AG10803 (cell line): ENCODE data around the gene DEAF1.

Experiments used
- DNase-seq: peaks from one replicate; pipeline ENCODE4 v3.0.0; 2010; ENCODE audit warnings: low read depth
- H3K4me3 ChIP-seq: 2 replicates; pipeline ENCODE4 v1.5.1; 2011; ENCODE audit warnings: mild to moderate bottlenecking, low read length, control low read depth
- TF ChIP-seq, protein P1 (sequence below): conservative IDR thresholded peaks from 2 replicates; pipeline ENCODE4 v1.5.1; 2011; ENCODE audit warnings: mild to moderate bottlenecking, low read length, control low read depth, inconsistent platforms

Gene DEAF1

DNA sequence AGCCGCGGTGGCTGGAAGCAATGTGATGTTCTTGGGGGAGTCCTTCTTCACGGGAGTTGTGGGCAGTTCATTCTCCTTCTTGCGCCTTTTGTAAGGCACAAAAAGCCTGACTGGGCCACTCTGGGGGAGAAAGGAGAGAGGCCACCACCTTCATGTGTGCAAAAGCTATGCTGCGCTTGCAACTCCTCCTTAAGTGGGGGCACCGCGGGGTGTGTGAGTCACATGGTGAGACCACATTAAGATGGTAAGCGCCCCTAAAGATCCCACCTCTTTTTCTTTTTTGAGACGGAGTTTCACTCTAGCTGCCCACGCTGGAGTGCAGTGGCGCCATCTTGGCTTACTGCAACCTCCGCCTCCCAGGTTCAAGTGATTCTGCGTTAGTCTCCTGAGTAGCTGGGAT lies 14.1 kb downstream of the DEAF1 start:
- TF ChIP-seq, protein P1, sequence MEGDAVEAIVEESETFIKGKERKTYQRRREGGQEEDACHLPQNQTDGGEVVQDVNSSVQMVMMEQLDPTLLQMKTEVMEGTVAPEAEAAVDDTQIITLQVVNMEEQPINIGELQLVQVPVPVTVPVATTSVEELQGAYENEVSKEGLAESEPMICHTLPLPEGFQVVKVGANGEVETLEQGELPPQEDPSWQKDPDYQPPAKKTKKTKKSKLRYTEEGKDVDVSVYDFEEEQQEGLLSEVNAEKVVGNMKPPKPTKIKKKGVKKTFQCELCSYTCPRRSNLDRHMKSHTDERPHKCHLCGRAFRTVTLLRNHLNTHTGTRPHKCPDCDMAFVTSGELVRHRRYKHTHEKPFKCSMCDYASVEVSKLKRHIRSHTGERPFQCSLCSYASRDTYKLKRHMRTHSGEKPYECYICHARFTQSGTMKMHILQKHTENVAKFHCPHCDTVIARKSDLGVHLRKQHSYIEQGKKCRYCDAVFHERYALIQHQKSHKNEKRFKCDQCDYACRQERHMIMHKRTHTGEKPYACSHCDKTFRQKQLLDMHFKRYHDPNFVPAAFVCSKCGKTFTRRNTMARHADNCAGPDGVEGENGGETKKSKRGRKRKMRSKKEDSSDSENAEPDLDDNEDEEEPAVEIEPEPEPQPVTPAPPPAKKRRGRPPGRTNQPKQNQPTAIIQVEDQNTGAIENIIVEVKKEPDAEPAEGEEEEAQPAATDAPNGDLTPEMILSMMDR, result no peak
- H3K4me3 ChIP-seq, result no peak overlapping the region
- no peak for DNase-seq

DNA sequence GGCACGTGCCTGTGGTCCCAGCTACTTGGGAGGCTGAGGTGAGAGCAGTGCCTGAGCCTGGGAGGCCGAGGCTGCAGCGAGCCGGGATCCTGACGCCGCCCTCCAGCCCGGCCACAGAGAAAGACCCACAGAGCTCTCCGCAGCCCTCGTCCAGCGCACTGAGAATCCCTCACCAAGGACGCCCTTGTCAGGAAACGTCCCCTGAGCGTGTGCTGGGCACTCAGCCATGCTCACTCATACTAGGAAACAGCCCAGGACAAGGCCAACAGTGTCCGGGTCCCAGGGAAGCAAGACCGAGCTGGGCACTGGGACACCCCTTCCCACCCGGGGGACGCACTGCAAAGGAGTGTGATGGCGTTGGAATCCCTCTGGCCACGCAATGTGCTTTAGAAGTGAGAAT lies 14.5 kb downstream of the DEAF1 start:
- TF ChIP-seq, protein P1, result no peak
- no peak overlapping the region for H3K4me3 ChIP-seq
- DNase-seq, result no peak

DNA sequence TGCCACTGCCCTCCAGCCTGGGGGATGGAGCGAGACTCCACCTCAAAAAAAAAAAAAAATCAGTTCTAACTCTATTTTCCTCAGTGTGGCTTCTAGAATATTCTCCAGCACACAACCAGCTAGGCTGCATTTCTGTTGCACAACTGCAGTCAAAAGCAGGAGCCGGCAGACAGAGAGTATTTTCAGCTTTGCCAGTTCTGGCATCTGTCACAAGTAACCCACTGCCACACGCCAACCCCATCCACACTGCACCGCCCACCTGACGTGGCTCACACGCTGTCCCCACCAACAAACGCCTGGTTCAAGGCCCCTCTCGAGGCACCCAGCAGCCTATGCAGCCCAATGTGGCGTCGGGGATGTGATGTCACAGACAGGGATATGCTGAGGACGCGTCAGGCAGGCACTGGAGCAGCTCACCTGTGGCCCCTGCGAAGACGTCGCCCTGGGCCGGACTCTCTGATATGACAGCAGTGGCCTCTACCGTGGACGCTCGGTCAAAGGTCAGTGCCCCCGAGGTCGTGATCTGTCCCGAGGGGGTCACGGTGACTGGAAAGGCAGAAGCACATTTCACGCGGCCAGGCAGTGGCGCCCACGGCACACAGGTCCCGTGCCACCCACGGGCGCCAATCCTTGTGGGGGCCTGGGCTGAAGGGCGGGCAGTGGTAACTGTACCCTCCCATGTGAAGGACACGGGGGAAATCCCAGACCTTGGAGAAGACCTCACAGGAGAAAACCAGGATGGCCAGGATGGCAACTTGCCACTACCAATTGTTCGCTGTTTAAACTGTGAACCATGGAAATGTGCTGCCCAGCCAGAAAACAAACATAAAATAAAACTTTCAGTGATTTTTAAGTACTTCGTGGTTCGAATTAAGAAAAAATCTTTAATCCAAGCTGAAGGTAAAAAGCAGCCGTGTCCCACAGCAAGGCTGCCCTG lies 15.5 kb downstream of the DEAF1 start:
- no peak for DNase-seq
- TF ChIP-seq, protein P1, result no peak

DNA sequence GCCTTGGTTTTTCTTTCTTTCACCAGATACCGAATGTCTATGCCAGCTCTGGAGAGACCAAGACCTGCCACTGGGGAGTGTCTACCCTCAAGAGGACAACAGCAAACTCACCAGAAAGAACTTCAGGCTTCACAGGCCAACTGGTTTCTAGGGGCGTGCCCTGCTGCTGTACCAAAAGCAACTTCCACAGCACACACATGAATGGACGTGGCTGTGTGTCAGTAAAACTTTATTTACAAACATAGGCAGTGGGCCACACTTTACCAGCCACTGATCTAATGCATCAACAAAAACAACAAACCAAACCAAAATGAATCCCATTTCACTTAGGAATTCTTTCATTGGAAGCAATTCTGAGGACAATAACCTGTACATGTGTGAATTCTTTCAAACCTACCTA lies 16.7 kb downstream of the DEAF1 start:
- no peak overlapping the region for H3K4me3 ChIP-seq
- no peak for DNase-seq
- TF ChIP-seq, protein P1, result no peak

More for the DNA sequence above, 15.5 kb downstream of the DEAF1 start:
- no peak overlapping the region for H3K4me3 ChIP-seq

DNA sequence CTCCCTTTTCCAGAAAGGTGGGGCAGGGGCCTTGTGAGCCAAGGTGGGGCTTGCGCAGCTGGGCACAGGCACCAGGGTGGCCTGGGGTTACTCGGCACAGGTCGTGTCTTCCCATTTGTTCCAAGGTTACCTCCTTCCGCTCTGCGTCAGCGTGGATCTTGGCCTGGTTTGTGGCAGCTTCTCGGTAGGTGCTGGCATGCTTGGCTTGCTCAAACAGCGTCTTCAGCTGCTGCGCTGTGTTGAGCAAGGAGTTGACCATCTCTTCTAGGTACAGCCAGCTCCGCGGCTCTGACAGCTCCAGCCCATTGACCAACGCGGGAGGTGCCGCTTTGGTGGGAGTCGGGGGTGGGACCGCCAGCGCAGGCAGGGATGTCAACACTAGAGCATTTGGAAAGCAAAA lies 20.6 kb downstream of the DEAF1 start:
- TF ChIP-seq, protein P1, result no peak
- no peak for DNase-seq
- H3K4me3 ChIP-seq, result no peak overlapping the region

DNA sequence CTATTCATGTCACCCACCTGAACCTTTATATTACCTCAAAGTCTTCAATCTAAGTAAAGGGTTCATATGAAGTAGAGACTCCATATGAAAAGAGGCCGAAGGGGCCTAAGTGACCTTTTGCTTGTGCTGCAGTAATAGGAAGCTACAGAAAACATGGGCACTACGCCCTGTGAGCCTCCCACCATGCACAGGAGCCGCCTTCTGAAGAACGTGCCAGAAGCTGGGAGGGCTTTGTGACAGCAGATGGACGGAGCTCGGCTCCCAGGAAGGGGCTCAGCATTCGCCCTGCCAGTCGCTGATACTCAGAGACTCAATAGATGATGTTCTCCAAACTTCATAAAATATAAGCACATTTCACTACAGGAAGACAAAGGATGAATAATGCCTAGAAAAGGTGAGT lies 21.2 kb downstream of the DEAF1 start:
- TF ChIP-seq, protein P1, result no peak
- no peak overlapping the region for H3K4me3 ChIP-seq
- no peak for DNase-seq

DNA sequence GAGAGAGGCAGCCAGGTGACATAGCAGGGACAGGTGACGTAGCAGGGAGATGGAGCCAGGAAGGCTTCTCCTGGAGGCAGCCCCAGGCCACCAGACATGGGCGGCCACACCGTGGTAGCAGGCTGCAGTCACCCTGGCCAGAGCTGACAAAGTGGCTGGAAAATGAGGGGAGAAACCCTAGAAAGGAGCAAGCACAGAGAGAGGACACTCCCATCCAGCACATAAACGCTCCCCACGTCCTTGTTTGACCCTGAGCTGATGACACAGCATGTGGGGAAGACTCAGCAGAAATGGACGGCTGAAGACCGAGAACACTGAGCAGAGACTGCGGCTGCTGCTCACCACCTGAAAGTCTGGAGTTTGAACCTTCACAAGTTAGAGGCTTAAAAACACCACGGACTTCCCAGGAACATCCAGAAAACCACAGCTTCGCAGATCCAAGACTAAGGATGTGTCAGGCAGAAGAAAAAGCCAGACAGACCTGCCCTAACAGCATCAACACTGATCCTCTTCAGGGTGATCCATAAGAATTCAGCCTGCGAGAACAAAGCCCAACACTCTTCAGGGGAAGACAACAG lies 29.2 kb downstream of the DEAF1 start:
- TF ChIP-seq, protein P1, result no peak

More for the DNA sequence above, 29.2 kb downstream of the DEAF1 start:
- H3K4me3 ChIP-seq, result no peak overlapping the region
- peak; percentile 74 for DNase-seq
